Prostate gland (tissue), 2 donors: ENCODE data around the gene ASCL5.

Source experiments
- POLR2A ChIP-seq: fragments of 450-650 bp; IDR thresholded peaks from one replicate; pipeline ENCODE4 v1.6.1; 2016; ENCODE audit warnings: antibody characterized with exemption, mild to moderate bottlenecking
- POLR2AphosphoS5 ChIP-seq: sonication (generic); formaldehyde crosslinking; IDR thresholded peaks from one replicate; pipeline ENCODE4 v1.6.1; 2017; ENCODE audit warnings: antibody characterized with exemption
- TF ChIP-seq, protein P1 (sequence below), 4 experiments: fragments of 200-600 bp in 2 of 4; fragments of 450-650 bp in 2 of 4; sonication (generic) in 2 of 4; IDR thresholded peaks; 1 replicate in 3 of 4; 2 replicates in 1 of 4; pipeline ENCODE4 v1.5.1; 2016 to 2019; ENCODE audit warnings: antibody characterized with exemption in 4 of 4, mild to moderate bottlenecking in 2 of 4, moderate library complexity in 2 of 4

GRCh38 chr1:201139756-201140155 lies 12.8 kb upstream of the ASCL5 start:
- TF ChIP-seq, protein P1, sequence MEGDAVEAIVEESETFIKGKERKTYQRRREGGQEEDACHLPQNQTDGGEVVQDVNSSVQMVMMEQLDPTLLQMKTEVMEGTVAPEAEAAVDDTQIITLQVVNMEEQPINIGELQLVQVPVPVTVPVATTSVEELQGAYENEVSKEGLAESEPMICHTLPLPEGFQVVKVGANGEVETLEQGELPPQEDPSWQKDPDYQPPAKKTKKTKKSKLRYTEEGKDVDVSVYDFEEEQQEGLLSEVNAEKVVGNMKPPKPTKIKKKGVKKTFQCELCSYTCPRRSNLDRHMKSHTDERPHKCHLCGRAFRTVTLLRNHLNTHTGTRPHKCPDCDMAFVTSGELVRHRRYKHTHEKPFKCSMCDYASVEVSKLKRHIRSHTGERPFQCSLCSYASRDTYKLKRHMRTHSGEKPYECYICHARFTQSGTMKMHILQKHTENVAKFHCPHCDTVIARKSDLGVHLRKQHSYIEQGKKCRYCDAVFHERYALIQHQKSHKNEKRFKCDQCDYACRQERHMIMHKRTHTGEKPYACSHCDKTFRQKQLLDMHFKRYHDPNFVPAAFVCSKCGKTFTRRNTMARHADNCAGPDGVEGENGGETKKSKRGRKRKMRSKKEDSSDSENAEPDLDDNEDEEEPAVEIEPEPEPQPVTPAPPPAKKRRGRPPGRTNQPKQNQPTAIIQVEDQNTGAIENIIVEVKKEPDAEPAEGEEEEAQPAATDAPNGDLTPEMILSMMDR (IDR thresholded peaks at IDR 0.05), result no peak
- no peak for TF ChIP-seq POLR2A
- TF ChIP-seq POLR2AphosphoS5, result no peak
